HUES48 (cell line): ENCODE results near the gene DYNLT4.
"Not testable (repeated sequence)": the region's sequence is repeated elsewhere in the genome, so short reads cannot be mapped to it uniquely, and the experiment has no call there.

ENCODE experiments used
- H3K27ac ChIP-seq: one replicate; pipeline ENCODE4 v1.7.0; 2013; ENCODE audit warnings: low read depth, low read length, inconsistent platforms
- H3K27me3 ChIP-seq: 2 replicates; pipeline ENCODE4 v1.6.1; 2013; ENCODE audit warnings: mild to moderate bottlenecking, low read length; ENCODE audit not compliant: control insufficient read depth, insufficient read depth
- H3K36me3 ChIP-seq: 2 replicates; pipeline ENCODE4 v1.6.1; 2013; ENCODE audit warnings: low read length; ENCODE audit not compliant: control insufficient read depth, insufficient read depth
- H3K4me1 ChIP-seq: 2 replicates; pipeline ENCODE4 v1.6.1; 2013; ENCODE audit warnings: mild to moderate bottlenecking, low read length; ENCODE audit not compliant: control insufficient read depth, insufficient read depth
- H3K4me3 ChIP-seq: 2 replicates; pipeline ENCODE4 v1.5.1; 2013; ENCODE audit warnings: mild to moderate bottlenecking, low read depth, low read length
- H3K9ac ChIP-seq: 2 replicates; pipeline ENCODE4 v1.6.1; 2013; ENCODE audit warnings: mild to moderate bottlenecking, low read depth, low read length, moderate library complexity
- H3K9me3 ChIP-seq: 2 replicates; pipeline ENCODE4 v1.6.1; 2013; ENCODE audit warnings: low read length; ENCODE audit not compliant: control insufficient read depth, insufficient read depth

Gene DYNLT4

DNA sequence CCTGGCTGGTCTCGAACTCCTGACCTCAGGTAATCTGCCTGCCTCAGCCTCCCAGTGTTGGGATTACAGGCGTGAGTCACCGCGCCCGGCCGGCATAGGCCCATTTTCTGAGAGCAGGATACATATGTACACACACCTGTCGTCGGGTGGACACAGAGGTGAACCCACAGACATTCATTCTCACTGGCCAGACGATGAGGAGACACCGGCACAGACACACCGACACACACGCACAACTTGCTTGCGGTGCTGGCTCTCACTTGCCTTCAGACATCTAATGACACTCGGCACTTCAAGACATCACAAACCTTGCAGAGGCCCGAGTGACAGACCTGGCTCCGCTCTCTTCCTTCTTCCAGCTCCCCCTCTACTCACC lies 35.3 kb upstream of the DYNLT4 start:
- no peak overlapping the region for H3K27ac ChIP-seq
- H3K4me1 ChIP-seq: no peaks in the 10 kb centered on the region
- H3K9ac ChIP-seq: no peak overlapping the region
- H3K9me3 ChIP-seq: no peaks in the 10 kb centered on the region
- H3K27me3 ChIP-seq: 0 out of 2 replicates have a peak, but pooled peaks cover 3% of the 10 kb centered on the region
- peak overlapping the region; percentile 76 for H3K4me3 ChIP-seq
- no peaks in the 10 kb centered on the region for H3K36me3 ChIP-seq

DNA sequence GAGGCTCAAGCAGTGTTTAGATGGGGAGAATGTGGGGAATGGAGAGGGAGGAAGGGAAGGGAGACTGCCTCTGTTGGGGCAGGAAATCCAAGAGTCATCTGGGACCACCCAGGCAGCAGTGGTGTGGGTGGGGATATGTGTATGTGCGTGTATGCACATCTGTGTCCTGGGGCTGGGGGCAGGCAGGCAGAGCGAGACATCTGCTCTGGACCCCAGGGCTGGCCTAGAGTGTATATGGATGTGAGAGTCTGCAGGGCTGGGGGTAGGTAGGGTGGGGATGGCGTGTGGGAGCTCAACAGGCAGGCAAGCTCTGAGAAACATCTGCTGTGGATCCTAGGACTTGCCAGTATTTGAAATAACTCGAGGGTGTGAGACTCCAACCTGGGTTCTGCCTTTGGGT lies 32.4 kb upstream of the DYNLT4 start:
- H3K27me3 ChIP-seq: 0 out of 2 replicates have a peak, but pooled peaks cover 3% of the 10 kb centered on the region
- no peak overlapping the region for H3K9ac ChIP-seq
- H3K27ac ChIP-seq: no peak overlapping the region
- no peaks in the 10 kb centered on the region for H3K9me3 ChIP-seq
- no peak overlapping the region for H3K4me3 ChIP-seq
- no peaks in the 10 kb centered on the region for H3K36me3 ChIP-seq
- no peaks in the 10 kb centered on the region for H3K4me1 ChIP-seq

DNA sequence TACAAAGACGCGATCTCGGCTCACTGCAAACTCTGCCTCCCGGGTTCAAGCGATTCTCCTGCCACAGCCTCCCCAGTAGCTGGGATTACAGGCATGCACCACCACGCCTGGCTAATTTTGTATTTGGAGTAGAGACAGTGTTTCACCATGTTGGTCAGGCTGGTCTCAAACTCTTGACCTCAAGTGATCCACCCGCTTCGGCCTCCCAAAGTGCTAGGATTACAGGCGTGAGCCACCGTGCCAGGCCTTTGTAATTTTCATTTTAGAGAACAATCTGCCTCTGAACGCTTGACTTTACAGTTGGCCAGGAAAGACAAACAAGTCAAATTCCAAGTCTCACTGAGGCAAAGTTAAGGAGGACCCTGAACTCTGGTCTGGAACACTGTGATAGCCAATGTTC lies 31.1 kb upstream of the DYNLT4 start:
- not testable (repeated sequence) for H3K27me3 ChIP-seq, H3K4me3 ChIP-seq, H3K9me3 ChIP-seq, H3K27ac ChIP-seq, H3K9ac ChIP-seq, H3K36me3 ChIP-seq, H3K4me1 ChIP-seq

DNA sequence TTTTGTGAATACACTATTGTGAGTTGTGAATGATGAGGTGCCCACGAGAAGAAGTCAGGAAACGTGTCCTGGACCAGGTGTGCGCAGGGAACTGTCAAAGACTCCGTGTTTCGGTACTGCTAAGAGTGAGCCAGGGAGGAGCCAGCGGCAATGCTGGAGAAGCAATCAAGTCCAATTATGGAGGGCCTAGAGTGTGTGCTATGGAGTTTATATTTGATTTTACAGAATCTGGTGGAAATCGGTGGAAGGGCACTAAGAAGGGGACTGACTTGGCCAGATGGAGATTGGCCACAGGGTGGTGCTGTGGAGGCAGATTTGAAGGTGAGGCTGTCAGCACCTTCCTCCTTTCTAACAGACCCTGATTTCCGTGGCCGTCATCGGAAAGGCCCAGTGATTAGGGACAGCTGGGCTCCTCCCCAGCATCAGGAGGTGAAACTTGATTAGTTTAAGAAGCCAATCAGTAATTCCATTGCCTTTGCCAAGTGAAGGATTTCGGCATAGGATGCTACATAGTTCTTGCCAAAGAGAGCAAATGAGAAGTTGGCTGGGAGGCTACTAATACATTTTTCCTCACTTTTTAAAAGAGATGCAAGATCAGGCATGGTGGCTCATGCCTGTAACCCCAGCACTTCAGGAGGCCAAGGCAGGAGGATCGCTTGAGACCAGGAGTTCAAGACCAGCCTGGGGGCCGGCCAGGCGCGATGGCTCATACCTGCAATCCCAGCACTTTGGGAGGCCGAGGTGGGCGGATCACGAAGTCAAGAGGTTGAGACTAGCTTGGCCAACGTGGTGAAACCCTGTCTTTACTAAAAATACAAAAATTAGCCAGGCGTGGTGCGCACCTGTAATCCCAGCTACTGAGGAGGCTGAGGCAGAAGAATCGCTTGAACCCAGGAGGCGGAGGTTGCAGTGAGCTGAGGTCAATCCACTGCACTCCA lies 28.9 kb upstream of the DYNLT4 start:
- Histone ChIP-seq H3K36me3 (no peaks in the 10 kb centered on the region), H3K4me3 (no peak overlapping the region), H3K27me3 (no peaks in the 10 kb centered on the region), H3K4me1 (peaks cover 10% of the 10 kb centered on the region; the same call in 1 of the 2 replicates), H3K9ac (no peak overlapping the region), H3K27ac (no peak overlapping the region), H3K9me3 (no peaks in the 10 kb centered on the region)

DNA sequence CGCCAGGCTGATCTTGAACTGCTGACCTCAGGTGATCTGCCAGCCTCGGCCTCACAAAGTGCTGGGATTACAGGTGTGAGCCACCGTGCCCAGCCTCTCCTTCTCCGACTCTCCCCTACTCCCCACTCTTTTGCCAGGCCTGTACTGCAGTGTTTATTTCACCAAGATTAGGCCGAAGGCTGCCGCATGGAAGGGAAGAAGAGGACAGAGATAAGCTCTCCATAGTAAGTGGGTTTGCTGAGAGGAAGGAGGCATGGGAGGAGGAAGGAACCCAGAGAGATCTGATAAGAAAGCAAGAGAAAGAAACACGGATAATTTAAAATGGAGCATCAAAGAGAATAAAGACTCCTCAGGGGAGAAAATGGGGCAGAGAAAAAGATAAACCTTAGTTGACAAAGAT lies 27.2 kb upstream of the DYNLT4 start:
- no peak overlapping the region for H3K27ac ChIP-seq
- H3K9me3 ChIP-seq: no peaks in the 10 kb centered on the region
- H3K9ac ChIP-seq: no peak overlapping the region
- H3K4me3 ChIP-seq: no peak overlapping the region
- peaks cover 12% of the 10 kb centered on the region; the same call in 1 of the 2 replicates for H3K4me1 ChIP-seq
- no peaks in the 10 kb centered on the region for H3K36me3 ChIP-seq
- H3K27me3 ChIP-seq: no peaks in the 10 kb centered on the region

DNA sequence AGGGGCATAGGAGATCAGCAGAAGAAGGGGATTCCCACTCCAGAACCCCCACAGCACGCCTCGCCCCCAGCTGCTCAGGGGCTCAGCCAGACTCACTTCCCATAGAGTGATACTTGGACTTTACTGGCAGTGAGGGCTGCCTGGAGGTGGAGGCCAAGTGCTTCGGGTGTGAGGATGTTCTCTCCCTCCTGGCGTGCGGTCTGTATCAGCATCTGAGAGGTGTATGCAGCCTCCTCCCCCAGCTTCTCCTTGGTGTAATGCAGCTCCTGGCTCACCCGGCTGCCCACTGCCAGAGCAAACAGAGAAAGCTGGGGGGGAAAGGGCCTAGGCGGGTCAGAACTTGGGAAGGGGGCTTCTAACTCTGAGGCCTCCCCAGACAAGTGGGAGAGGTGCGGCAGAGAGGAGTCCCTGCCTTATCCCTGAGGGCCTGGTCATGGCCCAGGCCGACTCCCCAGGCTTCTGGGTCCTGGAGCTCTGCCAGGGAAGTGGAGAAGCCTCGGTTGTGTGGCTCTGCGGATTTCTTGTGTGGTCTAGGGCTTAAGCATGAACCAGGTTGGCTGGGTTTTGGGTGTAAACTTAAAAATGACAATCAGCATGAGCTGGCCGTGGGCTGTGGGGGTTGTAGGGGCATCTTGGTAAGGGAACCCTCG lies 25.0 kb upstream of the DYNLT4 start:
- Histone ChIP-seq H3K4me1 (peaks cover 12% of the 10 kb centered on the region; the same call in 1 of the 2 replicates), H3K9me3 (no peaks in the 10 kb centered on the region), H3K36me3 (no peaks in the 10 kb centered on the region), H3K4me3 (no peak overlapping the region), H3K27ac (no peak overlapping the region), H3K9ac (no peak overlapping the region), H3K27me3 (no peaks in the 10 kb centered on the region)

DNA sequence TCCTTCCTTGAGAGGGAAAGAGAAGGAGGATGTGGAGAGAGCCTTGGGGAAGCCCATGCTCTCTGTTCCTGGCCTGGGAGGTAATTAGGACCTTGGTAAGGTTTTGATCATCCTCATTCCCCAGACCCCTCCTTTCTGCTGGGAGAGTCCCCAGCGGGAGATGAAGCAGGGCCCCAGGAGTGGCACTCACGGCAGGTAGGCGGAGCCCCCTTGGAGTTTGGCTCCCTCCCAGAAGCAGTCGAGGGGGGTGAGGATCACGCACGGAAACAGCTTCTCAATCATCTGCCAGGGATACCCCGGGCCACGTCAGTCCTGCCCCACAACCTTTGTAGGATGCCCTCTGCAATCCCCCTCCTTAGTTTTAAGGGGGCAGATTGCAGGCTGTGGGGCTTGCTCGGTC lies 24.4 kb upstream of the DYNLT4 start:
- no peak overlapping the region for H3K4me3 ChIP-seq
- H3K27ac ChIP-seq: no peak overlapping the region
- no peak overlapping the region for H3K9ac ChIP-seq

DNA sequence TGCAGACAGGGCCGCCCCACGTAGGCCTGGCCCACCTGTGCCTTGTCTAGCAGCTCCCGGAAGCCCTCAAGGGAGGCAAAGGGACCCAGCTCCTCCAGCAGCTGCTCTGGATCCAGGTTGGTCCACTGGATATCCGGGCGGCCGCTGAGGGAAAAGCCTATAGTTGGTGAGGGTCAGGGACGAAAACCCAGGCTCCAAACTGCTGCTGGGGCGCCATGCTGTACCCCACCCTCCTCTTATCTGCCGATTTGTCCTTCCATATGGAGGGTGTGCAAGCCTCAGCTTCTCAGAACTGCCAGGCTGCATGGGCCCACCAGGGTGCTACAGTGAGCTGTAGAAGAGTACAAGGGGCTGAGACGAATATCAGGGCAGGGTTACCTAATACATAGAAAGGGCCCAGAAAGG lies 23.8 kb upstream of the DYNLT4 start:
- Histone ChIP-seq H3K27me3 (no peaks in the 10 kb centered on the region), H3K9me3 (no peaks in the 10 kb centered on the region), H3K4me3 (no peak overlapping the region), H3K36me3 (no peaks in the 10 kb centered on the region), H3K9ac (no peak overlapping the region), H3K4me1 (peaks cover 12% of the 10 kb centered on the region; the same call in 1 of the 2 replicates), H3K27ac (no peak overlapping the region)

More for the DNA sequence above, 24.4 kb upstream of the DYNLT4 start:
- Histone ChIP-seq H3K9me3 (no peaks in the 10 kb centered on the region), H3K36me3 (no peaks in the 10 kb centered on the region), H3K4me1 (peaks cover 12% of the 10 kb centered on the region; the same call in 1 of the 2 replicates), H3K27me3 (no peaks in the 10 kb centered on the region)

DNA sequence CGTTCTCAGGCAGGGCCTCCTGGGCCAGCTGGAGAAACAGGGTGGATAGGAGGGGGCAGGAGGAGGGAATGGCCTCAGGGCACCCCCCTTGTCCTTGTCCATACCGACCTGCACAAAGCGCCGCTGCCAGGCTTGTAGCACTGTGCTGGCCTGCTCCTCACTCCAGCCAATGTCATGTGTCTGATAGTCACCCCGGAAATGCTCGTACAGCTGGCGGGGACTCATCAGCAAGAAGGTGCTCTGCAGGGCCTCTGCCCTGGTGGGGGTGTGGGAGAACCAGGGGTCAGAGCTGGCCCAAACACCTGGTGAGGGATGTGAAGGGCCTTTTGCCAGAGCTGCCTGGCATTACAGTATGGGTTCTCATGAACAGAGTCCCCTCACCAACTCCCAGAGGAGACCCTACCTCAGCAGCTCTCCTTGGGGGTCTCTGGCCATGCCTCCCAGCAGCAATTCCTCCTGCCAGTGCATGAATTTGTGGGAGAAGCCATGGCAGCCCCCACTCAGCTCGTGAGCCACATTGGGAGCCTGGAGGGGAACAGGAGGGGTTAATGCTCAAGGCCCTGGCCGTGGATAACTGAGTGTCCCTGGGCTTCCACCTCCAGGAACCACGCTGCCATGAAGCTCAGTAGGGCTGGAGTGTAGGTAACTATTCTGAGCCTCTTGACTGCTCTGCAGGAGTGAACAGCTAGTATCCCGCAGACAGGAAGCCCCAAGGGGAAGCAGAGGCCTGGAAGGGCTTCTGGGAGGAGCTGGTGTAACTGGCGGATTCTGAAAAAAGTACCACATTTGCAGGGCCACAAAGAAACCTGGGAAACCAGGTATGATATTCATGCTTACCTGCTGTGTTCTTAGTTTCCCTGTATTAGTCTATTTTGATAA lies 22.6 kb upstream of the DYNLT4 start:
- Histone ChIP-seq H3K4me3 (no peak overlapping the region), H3K4me1 (peaks cover 12% of the 10 kb centered on the region; the same call in 1 of the 2 replicates), H3K36me3 (no peaks in the 10 kb centered on the region), H3K9ac (no peak overlapping the region), H3K9me3 (no peaks in the 10 kb centered on the region), H3K27me3 (no peaks in the 10 kb centered on the region), H3K27ac (no peak overlapping the region)

DNA sequence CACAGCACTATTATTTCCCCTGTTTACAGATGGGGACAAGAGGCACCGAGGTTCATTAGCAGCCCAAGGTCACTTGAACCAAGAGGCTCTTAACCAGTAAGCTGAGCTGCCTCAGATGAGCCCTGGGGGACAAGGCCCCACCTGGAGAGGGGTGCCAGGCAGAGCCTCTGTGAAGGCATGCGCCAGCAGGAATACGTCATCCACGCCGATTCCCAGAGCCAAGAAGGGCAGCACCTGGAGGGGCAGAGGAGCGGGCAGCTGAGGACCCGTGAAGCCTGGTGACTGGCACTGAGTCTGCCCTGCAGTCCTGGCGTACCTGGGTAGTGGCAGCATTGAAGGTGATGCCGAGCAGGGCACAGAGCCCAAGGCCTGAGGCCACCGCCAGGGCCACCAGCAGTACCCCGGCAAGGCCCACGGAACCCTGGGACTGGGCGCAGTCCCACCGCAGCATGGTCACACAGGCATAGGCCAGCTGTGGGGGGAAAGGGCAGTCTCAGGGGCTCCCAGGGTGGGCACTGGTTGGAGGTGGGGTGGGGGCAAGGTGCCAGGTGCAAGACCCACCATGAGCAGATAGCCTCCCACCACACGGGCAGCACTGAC lies 21.8 kb upstream of the DYNLT4 start:
- Histone ChIP-seq H3K36me3 (no peaks in the 10 kb centered on the region), H3K27ac (no peak overlapping the region), H3K4me1 (peaks cover 12% of the 10 kb centered on the region; the same call in 1 of the 2 replicates), H3K9ac (no peak overlapping the region), H3K27me3 (no peaks in the 10 kb centered on the region), H3K4me3 (no peak overlapping the region), H3K9me3 (no peaks in the 10 kb centered on the region)
